Skin epidermis (tissue), 12 donors: Measurements from ENCODE around the gene OR2L8.
A peak's percentile ranks its signal among the peaks of the same experiment; 100 is the strongest.

Experiments
- H3K27ac ChIP-seq, 21 experiments: fragments of 200-600 bp; sonication (generic) in 11 of 21; one replicate each; pipeline ENCODE4 v1.5.0; 2020; ENCODE audit warnings: mild to moderate bottlenecking in 3 of 21, inconsistent platforms in 2 of 21, moderate library complexity in 2 of 21
- H3K4me3 ChIP-seq, 7 experiments: fragments of 200-600 bp; sonication (generic) in 2 of 7; one replicate each; pipeline ENCODE4 v1.5.0; 2020; ENCODE audit warnings: inconsistent platforms in 2 of 7, mild to moderate bottlenecking in 2 of 7, moderate library complexity in 1 of 7

The OR2L8 gene, protein sequence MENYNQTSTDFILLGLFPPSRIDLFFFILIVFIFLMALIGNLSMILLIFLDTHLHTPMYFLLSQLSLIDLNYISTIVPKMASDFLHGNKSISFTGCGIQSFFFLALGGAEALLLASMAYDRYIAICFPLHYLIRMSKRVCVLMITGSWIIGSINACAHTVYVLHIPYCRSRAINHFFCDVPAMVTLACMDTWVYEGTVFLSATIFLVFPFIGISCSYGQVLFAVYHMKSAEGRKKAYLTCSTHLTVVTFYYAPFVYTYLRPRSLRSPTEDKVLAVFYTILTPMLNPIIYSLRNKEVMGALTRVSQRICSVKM

DNA sequence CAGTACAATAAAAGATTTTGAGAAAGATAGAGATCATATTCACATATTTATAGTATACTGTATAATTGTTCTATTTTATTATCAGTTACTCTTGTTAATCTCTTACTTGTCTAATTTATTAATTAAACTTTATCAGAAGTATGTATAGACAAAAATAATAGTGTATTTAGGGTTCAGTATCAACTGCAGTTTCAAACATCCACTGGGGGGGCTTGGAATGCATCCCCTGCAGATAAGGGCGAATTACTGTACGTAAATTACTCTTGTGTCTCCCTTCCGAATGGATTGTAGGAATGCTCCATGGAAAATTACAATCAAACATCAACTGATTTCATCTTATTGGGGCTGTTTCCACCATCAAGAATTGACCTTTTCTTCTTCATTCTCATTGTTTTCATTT lies at the start of gene OR2L8:
TSS of gene OR2L8 (plus strand) at position 301 of the 400 bp plus-strand sequence. CDS start at position 301, 0 bp downstream.
- no peak within 1 kb of the TSS for H3K4me3 ChIP-seq
- H3K27ac ChIP-seq: no peak within 1 kb of the TSS

DNA sequence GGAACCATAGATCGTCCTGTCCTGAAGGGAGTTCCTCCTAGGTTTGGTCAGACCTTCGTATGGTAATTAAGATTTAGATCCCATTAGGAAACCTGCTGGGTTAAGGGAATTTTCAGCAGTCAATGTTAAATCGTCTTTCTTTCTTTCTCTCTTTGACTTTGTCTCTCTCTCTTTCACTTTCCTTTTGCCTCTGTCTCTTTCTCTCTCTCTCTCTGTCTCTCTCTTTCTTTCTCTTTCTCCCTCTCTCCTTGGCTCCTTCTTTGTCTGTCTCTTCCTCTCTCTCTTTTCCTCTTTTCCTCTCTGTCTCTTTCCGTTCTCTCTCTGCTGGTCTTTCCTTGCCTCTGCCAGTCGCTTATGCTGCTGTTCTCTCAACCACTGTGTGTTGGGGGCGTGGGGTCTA lies 44.5 kb upstream of the OR2L8 start:
- H3K27ac ChIP-seq: no peak overlapping the region
- no peak overlapping the region for H3K4me3 ChIP-seq

DNA sequence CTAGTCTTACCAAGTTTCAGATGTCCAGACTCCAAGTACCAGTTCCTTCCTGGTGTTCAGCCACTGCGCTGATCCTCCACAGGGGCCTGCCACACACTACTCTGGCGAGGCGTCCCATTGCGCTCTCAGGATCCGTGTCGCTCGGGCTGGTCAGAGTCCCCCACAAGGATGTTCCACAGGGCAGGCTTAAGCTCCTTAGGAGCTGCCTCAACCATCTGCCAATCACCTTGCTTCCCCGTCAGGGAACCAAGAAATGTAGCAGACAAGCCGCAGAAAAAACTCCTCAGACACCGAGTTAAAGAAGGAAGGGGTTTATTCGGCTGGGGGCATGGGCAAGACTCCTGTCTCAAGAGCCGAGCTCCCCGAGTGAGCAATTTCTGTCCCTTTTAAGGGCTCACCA lies 43.5 kb upstream of the OR2L8 start:
- H3K27ac ChIP-seq: no peak overlapping the region
- no peak overlapping the region for H3K4me3 ChIP-seq

DNA sequence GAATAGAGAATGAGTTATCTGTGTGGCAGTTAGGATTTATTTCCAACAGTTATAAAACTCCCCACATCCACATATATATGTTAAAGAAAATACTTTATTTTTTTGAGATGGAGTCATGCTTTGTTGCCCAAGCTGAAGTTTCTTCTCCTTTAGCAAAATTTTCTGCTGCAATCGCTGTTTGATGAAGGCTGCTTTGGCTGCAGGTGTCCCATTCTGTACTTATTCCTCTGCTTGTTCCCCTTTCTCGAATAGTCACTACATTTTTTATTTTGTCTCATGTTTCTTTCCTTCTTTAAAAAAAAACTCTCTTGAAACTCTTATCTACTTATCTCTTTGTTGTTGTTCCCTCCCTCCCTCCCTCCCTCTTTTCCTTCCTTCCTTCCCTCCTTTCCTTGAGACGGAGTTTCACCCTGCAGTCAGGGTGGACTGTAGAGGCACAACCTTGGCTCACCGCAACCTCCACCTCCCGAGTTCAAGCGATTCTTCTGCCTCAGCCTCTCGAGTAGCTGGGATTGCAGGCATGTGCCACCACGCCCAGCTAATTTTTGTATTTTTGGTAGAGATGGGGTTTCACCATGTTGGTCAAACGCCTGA lies 42.7 kb upstream of the OR2L8 start:
- peak overlapping the region in 4 of 7 experiments; percentile 0 to 23 (median 7) for H3K4me3 ChIP-seq
- no peak overlapping the region for H3K27ac ChIP-seq

DNA sequence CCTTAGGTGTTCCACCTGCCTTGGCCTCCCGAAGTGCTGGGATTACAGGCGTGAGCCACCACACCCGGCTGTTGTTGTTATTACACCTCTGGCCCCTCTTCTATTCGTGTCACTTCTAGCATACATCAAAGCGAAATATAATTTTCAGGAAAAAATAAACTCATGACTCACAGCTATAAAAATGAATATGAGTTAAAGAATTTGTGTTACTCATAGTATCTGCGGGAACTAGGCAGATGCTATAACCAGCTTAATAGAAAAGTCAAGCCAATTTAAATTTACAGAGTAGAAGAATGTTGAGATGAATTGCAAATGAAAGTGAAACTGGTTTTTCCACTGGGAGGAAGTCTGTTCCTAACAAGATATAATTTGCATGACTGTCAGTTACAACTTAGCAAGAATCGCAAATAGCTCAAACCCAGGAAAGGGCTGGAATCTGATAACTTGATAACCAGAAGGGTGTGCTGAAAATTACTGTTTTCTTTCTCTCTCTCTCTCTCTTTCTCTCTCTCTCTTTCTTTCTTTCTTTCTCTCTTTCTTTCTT lies 42.1 kb upstream of the OR2L8 start:
- Histone ChIP-seq H3K27ac (no peak overlapping the region), H3K4me3 (peak overlapping the region in 4 of 7 experiments; percentile 0 to 23 (median 7))

DNA sequence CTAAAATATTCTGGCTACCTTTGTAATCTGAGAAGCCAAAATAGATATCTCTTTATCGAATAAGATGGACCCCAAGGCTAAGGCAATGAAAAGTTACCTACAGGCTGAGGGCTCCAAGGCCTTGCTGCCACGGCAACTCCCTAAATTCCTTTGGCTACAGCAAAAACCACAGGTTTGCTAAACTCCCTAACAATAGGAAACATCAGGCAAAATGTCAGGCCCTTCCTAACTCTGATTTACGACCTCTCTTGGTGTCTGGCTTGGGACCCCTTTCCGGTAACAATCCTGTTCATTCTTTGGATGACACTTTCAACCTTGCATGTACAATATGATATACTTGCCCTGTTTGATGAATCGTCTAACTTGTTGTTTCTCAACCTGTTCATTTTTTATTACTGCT lies 39.9 kb upstream of the OR2L8 start:
- H3K27ac ChIP-seq: no peak overlapping the region
- no peak overlapping the region for H3K4me3 ChIP-seq

DNA sequence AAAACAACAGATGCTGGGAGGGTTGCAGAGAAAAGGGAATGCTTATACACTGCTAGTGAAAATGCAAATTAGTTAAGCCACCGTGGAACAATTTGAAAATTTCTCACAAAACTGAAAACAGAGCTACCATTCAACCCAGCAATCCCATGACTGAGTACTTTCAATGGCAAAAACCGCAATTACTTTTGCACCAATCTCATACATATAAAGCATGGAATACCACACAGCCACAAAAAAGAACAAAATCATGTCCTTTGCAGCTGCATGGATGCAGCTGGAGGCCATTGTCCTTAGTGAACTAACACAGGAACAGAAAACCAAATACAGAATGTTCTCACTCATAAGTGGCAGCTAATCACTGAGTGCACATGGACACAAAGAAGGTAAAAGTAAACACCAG lies 34.9 kb upstream of the OR2L8 start:
- Histone ChIP-seq H3K4me3 (no peak overlapping the region), H3K27ac (no peak overlapping the region)

DNA sequence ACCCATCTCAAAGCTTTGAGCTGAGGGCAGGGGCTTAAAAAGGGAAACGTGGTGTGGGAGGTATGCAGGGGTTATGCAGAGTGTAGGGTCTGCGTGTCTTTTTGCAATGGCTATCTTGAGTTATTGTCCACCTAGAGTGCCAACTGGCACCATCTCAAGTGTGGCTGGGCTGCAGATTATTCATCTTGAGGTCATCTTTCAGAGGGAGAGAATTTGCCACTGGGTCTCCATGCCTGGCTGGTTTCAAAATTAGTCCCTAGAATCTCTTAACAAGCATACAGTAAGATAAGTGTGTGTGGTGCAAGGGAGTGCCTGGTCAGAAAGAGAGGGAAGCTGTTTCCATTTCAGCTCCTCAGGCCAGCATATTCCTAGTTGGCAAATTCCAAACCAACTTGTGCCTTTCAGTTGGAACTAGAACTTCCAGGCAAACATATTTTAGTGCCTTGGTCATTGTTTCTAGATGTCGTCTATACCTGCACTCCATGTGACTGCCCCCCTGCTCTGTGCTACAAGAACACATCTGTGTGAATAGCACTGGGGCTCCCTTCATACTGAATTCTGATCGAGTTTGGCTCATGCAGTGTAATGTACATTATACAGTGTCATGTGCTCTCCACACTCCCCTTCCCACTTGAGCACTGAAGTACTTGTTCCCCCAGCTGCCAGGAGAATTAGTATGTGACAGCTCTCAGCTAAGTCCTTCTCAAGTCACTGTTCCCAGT lies 33.6 kb upstream of the OR2L8 start:
- Histone ChIP-seq H3K4me3 (no peak overlapping the region), H3K27ac (no peak overlapping the region)

DNA sequence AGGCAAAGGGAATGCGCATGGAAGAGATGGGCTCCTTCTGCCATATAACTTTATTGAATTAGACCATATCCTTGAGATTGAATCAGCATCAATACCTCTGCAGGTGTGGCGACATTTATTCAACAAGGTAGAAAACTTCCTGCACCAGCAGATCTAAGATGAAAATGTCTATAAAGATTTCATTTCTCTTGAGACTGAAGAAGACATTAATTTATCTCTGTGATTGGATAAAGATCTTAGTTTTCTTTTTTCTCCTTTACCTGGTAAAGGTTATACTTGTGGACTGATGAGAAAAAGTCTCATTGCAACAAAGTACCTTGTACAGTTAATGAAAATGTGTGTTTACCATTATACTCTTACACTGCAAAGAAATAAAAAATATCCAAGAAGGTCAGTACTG lies 28.7 kb upstream of the OR2L8 start, which contains the start of gene OR2T8:
TSS of gene OR2T8 (plus strand) at position 301 of the 400 bp plus-strand sequence. CDS start 766 bp downstream, outside the sequence.
- no peak within 1 kb of the TSS for H3K27ac ChIP-seq
- H3K4me3 ChIP-seq: no peak within 1 kb of the TSS

DNA sequence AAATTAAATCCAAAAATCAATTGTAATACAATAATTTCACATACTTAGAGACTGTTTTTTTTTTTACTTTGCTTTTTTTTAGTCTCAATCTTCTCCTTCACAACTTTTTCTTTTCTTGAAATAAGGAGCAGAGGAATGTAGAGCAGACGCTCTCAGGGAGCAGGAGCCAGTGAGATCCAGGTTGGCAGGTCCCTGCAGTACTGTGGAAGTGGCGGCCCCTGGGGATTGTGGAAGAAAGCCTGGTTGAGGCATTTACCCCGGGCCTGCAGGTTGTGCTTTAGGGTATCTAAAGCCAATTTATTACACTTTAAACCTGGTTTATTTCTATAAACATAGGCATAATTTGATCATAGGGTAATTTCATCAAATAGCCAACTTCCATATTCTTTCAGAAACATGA lies 24.7 kb upstream of the OR2L8 start:
- Histone ChIP-seq H3K27ac (no peak overlapping the region), H3K4me3 (no peak overlapping the region)

DNA sequence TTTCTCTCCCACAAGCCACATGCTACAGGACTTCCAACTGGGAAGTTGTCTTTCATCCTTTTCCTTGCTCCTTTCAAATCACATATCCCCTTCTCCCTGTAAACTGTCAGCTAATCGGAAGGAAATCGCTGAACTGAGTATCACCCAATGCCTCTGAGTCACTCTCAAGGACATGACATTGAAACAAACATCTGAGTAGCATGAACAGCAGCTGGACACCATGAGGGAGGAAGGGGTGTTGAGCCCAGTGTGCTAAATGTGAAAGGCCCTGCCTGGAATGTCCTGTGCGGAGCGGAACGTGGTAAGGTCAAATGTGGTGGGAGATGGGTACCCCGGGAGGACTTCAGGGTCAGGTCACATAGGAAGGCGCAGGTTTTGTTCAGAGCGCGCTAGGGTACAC lies 23.8 kb upstream of the OR2L8 start, which contains the start of gene OR2AJ1:
TSS of gene OR2AJ1 (plus strand) at position 22 of the 400 bp plus-strand sequence. CDS start 8,880 bp downstream, outside the sequence.
- no peak within 1 kb of the TSS for H3K4me3 ChIP-seq
- no peak within 1 kb of the TSS for H3K27ac ChIP-seq

DNA sequence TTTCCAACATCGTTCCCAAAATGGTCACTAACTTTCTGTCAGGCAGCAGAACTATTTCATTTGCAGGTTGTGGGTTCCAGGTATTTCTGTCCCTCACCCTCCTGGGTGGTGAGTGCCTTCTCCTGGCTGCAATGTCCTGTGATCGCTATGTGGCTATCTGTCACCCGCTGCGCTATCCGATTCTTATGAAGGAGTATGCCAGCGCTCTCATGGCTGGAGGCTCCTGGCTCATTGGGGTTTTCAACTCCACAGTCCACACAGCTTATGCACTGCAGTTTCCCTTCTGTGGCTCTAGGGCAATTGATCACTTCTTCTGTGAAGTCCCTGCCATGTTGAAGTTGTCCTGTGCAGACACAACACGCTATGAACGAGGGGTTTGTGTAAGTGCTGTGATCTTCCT lies 14.7 kb upstream of the OR2L8 start:
- Histone ChIP-seq H3K27ac (no peak overlapping the region), H3K4me3 (no peak overlapping the region)

DNA sequence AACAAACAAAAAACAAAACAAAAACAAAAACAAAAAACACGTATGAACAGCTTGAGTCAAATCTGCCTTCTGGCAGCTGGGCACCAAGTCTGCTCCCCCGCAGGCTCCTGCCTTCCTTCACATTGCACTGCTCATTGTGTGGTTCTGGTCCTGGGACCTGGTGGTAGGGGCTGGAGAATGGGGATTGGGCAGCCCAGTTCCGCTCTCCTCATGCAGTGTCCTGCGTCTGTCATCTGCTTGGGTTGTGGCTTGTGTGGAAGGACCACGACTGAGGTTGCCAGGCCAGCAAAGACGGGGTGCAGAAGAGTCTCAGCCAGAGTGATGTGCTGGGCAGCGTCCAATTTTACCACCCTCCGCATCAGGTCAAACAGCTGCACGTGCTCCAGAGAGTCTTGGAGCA lies 12.9 kb upstream of the OR2L8 start:
- H3K4me3 ChIP-seq: no peak overlapping the region
- no peak overlapping the region for H3K27ac ChIP-seq

DNA sequence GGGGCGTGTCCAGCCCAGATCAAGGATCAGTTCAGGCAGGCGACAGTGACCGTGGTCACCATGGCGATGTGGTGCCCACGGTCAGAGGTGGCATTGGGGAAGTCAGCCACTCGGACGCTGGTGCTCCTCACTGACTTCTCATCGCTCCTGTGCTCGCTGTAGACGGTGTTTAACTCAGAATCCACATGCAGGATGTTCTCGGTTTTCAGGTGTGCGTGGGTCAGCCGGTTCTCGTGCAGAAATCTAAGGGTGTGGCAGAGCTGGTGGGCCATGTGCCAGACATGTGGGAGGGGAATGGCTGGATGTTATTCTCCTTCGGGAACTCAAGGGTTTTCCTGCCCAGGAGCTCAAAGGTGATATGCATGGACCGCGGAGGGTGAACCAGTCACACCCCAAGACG lies 12.2 kb upstream of the OR2L8 start:
- no peak overlapping the region for H3K4me3 ChIP-seq
- H3K27ac ChIP-seq: no peak overlapping the region

DNA sequence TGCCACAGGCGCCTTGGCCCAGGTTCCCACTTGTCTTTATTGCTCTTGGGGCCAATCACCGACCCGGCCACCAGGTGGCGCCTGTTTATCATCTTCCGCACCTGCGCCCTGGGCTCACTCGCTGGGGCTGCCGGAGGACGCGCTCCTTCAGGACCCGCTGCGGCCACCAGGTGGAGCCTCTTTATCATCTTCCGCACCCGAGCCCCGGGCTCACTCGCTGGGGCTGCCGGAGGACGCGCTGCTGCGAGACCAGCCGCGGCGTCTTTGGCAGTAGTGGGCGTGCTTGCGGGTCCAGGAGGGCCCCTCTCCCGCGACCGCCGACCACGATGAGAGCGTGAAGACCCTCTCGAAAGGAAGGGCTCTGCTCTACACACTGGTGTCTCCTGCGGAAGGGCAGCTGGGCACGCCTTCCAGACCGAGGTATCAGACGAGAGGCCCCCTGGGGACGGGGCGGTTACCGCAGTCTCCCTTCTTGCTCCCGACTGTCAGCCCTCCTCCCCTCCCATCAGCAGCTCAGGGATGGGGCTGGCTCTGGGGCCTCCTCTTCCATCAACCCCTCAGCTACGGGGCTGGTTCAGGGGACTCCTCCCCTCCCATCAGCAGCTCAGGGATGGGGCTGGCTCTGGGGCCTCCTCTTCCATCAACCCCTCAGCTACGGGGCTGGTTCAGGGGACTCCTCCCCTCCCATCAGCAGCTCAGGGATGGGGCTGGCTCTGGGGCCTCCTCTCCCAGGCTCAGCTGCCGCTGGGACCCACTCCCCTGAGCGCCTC lies 11.5 kb upstream of the OR2L8 start:
- H3K4me3 ChIP-seq: peak overlapping the region in 5 of 7 experiments; percentile 15 to 46 (median 28)
- H3K27ac ChIP-seq: peak overlapping the region in 2 of 21 experiments; percentile 21 to 47

DNA sequence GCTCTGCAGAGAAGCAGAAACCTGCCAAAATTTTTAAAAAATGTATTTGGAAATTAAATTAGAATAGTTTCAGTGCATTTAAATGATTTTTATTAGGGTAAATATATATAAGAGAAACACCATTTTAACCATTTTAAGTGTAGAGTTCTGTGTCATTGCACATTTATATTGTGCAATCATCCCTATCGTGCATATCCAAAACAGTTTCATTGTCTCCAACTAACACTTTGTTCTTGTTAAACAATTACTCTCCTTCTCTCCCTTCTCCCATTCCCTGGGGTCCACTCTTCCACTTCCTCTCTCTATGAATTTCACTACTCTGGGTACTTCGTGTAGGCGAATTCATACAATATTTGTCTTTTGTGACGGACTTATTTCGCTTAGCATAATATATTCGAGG lies 6.0 kb upstream of the OR2L8 start:
- Histone ChIP-seq H3K27ac (no peak overlapping the region), H3K4me3 (no peak overlapping the region)

DNA sequence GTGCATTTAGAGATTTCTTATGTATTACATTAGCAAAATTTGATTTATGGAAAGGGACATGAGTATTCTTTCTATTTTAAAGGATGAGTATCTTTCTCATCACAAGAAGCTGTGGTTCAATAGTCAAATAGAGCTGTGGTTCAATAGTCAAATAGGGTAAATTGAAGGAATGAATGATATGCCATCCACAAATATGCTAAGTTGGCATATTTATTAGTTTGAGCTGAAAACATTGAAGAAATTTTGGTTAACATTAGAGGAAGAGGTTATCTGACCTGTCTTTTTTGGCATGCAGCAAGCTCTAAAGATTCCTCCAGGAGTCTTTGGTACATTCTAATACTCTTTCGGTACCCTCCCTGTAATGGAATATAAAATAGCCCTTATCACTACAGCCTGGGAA lies 4.8 kb downstream of the OR2L8 start:
- H3K27ac ChIP-seq: no peak overlapping the region
- no peak overlapping the region for H3K4me3 ChIP-seq

DNA sequence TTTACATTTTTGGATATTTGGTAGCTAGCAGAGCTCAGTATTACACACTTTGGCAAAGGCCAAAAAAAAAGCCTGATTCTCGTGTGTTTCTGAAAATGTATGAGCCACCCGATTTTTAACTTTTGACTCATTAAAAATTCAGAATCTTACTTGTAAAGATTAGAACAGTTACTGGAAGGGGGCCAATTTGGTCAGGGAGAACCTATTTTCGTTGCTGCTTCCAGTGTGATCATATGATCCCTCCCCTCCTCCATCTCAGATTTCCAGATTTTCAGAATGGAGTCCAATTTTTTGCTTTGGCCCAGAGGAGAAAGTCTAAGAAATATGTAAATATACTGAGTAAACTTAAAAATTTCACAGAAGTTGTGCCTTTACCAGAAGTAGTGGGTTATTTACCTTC lies 13.1 kb downstream of the OR2L8 start:
- Histone ChIP-seq H3K4me3 (no peak overlapping the region), H3K27ac (peak overlapping the region in 1 of 21 experiments; percentile 46)

DNA sequence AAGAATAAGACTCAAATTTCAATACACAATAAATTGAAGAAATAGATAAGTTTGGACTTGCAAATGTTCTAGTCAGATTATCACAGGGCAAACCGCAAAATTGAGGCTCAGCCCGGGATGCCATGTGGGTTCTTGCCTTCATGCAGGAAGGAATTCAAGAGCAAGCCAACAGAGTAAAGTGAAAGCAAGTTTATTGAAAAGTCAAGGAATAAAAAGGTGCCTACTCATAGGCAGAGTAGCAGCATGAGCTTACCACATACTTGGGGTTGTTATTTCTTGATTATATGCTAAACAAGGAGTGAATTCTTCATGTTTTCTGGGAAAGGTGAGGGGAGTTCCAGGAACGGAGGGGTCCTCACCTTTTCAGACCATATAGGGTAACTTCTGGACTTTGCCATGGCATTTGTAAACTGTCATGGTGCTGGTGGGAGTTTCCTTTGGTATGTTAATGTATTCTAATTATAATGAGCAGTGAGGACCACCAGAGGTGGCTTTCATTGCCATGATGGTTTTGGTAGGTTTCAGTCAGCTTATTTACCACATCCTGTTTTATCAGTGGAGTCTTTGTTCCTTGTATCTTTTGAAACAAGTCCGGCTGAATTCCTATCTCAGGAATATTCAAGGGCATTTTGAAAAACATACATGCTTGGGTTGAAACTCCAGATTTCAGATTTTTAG lies 14.4 kb downstream of the OR2L8 start:
- peak overlapping the region in 2 of 21 experiments; percentile 47 to 78 for H3K27ac ChIP-seq
- no peak overlapping the region for H3K4me3 ChIP-seq
